ENCODE results near the gene KLRC3.
"Not testable (repeated sequence)": the region's sequence is repeated elsewhere in the genome, so short reads cannot be mapped to it uniquely, and the experiment has no call there.

- not testable (repeated sequence) for TF ChIP-seq ZFP3 (CRISPR knock-in tag; IDR thresholded peaks at IDR 0.05); ZFP30 (CRISPR knock-in tag; IDR thresholded peaks at IDR 0.05); PPARA (CRISPR knock-in tag; IDR thresholded peaks at IDR 0.05; ENCODE audit: borderline replicate concordance); ESRRG (CRISPR knock-in tag; IDR thresholded peaks at IDR 0.05); RARB (CRISPR knock-in tag; IDR thresholded peaks at IDR 0.05); TCF4 (CRISPR knock-in tag; IDR thresholded peaks at IDR 0.05; ENCODE audit: borderline replicate concordance); ZNF565 (CRISPR knock-in tag; conservative IDR thresholded peaks at IDR 0.05; ENCODE audit: low read depth)
Measured at GRCh38 chr12:10424260-10424899, 4.0 kb upstream of the KLRC3 start.

Data from SK-N-SH treated with all-trans-retinoic acid at 6 μM for 48 hours (cell line).